GM19452 (cell line): ENCODE results near the gene ARSI.

Experiments
- ATAC-seq: cut with Tn5 transposase; IDR thresholded peaks from one replicate; pipeline ENCODE4 v1.9.1; 2021; ENCODE audit not compliant: unreplicated experiment

ARSI gene

DNA sequence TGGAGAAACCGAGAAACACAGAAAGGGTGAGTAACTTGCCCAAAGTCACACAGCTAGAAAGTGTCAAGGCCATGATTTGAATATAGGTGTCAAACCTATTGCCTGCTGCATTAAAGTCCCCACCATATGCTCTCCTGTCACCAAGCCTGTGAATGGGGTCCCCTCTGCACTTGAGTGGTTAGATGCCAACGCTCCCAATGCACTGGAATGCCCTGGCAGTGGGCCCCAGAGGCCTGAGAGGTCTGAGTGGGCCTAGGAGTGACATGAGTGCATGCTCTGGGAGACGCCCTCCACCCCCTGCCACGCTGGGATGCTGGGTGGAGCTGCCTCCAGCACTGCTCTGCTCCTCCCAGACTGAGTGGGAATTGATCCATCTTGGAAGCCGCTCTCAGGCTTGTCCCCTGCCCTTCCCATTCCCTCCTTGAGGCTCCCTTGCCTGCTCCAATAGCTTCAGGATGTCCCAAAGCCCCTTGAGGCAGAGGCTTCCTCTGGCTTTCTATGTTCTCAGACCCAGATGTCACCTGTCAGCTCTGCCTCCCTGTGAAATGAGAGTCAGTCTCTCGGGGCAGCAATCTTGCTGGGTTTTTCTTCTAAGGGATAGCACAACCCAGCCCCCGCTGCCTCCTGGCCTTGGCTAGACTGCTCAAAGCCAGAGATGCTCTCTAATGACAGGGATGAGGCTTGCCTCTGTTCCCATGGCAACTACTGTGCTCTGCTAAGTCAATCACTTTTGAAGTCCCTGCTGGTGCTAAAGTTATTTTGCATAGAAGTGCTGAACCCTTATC lies 6.6 kb upstream of the ARSI start:
- no peak for ATAC-seq

DNA sequence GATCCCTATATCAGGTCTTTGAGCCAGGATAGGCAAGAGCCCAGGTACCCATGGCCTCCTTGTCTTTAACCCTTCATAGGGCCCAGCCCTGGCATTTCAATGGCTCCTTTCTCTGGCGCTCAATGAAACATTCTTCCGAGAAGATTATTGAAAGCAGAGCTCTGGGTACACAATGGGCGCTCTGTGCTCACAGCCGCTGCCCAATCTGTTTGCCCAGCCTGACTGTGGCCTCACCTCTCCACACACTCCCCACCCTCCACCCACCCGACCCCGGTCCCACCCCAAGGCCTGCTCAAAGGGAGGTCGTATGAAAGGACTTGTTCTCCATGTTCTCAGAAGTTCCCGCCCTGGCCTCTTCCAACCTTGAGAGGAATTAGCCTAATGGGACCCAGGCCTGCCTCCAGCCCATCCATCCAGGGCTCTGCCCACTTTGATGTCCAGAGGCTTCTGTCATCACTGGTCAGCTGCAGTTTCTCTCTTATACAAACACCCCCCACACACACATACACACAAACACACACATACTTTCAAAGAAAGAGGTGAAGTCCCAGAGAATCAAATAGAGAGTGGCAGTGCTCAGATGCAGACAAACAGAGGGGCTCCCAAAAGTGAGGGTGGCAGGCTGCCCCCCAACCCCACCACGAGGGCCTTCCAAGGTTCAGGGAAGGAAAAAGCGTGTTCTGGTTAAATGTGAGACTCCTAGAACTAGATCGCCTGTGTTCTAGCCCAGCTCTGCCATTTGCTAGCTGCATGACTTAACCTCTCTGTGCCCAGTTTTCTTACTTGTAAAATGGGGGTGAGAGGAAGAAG lies 5.1 kb upstream of the ARSI start:
- ATAC-seq, result no peak

DNA sequence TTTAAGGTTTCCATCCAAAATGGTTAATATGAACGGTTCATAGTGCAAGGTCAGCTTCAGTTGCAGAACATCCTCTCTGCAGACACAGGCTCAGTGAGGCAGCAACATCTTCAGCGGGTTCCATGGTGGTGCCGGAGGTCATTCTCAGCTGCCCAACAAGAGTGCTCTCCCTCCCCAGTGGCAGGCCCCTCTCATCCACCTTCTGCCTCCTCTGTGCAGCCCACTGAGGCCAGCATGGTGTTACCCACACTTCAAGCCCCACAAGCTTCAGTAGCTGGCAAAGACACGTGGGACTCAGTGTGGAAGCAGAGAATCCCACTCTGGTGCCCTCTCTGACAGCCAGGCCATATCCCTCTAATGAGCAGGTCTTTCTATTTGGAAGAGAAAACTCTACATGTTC lies 4.1 kb upstream of the ARSI start:
- no peak for ATAC-seq

DNA sequence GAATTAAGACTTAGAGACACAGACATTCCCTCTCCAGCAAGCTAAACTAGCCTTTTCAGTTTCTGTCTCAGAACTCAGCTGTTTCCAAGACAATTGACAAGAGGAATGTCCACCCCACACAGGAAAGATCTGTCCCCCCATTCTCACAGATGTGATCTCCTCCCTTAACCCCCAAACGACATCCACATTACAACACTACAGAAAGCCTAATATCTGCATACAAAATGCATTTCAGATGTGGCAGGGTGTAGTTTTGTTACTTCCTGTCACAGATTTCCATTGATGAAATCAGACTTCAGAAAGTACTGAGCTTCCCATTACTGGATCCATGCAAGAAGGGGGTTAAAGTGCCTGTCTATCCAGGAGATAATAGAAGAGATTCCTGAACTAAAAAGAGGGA lies 2.9 kb upstream of the ARSI start:
- no peak for ATAC-seq

DNA sequence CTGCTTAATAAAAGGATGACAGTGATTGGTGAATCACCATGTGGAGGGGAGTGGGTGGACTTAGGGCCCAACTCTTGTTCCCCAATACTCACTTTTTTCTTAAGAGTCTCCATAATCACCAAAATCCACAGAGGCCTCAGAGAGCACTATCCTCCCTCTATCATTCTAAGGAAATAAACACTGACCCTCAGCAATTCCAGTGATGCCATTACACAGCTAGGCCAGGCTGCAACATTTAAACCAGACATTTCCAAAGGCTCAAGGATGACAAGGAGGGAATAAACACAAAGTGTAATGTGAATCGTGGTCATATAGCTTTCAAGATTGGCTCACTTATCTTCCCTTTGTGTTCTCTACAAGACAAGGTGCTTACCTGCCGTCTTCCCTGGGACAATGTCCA lies 2.4 kb upstream of the ARSI start:
- ATAC-seq, result no peak

DNA sequence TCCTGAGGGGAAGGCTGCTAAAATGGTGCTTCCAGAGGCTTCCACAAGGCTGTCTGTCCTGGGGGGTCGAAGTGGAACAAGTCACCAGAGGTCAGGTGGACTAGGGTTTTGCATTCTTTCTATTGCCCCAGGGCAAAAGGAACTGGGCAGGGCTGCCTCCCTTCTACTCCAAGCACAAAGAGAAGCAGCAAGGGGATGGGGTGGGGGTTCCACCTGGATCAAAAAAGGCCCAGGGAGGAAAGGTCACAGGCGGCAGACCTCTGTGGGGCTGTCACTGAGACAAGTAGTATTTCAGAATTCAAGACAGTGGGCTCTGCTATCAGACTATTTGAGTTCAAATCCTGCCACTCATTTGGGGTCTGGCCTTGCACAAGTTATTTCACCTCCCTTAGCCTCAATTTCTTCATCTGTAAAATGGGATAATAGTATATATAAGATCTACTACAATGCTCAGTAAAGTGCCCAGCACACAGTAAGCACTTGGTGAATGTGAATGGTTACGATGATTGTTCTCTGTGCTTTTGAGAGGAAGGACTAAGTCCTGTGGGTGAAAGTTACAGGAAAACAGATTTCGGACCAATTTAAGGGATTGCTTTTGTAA lies 1.9 kb upstream of the ARSI start:
- ATAC-seq, result no peak

DNA sequence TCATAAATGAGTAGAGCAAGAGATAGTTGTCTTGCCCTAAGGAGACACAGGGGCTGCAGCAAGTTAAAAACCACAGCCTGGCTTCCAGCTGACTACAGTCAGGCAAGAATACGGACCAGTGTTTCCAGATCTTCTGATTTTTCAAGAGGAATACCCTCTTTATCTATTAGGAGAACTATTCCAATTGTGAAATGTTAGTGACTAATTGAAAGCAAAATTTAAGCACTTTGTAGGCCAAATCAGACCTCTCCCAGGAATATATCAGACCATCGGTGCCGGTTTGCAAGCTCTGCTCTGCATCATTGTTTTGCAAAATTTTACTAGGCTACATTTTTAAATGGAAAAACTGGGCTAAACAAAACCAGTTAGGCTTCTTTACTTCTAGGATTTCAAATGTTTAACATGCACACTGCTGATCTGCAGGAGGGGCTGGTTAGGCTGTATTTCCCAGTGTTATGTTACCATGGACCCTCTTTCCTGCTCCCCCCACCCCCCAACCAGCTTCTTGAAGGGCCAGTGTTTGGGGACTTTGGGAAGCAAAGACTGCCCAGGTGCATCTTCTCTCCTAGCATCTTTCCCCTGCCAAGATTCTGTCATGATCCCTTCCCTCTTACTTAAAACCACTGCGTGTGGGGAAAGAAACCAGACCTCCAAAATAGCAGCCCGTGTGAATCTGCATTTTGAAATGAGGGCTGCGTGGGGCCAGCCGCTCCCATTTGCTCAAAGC lies 1.1 kb upstream of the ARSI start:
- ATAC-seq, result no peak

DNA sequence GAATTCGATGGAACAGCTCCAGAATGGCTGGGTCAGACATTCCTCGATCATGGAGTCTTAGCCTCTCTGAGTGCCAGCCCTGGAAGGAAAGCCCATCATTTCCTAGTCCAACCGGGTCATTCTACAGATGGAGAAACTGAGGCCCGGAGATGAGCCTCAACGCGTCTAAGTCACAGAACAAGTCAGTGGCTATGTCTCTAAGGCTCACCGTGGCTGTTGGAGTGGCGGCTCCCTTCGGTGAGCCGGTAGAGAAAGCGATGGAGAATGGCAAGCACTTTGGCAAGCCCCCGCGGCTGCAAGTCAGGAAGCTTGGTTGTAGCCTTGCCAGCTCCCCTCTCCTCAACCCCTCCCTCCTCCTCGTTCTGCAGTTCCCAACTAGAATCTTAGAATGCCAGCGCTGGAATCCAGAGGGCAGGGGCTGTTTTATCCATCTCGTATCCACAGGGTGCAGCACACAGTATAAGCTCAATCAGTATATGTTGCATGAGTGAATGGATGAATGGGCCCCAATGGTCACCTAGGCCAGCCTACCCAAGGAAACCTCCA lies 438 bp upstream of the ARSI start:
- ATAC-seq, result no peak

DNA sequence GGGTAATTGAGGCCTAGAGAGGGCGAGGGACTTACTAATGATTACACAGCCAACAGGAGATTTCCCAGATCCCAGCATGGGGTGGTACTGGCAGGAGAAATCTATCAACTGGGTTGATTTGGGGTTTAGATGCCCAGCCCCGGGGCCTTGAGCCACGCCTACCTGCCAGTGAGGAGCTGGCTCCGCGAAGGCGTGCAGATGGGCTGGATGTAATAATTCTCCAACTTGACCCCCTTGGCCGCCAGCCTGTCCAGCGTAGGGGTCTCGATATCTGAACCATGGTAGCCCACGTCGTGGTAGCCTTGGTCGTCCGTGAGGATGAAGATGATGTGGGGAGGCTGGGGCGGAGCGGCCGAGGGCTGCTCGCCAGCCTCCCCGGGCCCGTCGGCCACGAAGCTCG lies 804 bp downstream of the ARSI start:
- no peak for ATAC-seq

DNA sequence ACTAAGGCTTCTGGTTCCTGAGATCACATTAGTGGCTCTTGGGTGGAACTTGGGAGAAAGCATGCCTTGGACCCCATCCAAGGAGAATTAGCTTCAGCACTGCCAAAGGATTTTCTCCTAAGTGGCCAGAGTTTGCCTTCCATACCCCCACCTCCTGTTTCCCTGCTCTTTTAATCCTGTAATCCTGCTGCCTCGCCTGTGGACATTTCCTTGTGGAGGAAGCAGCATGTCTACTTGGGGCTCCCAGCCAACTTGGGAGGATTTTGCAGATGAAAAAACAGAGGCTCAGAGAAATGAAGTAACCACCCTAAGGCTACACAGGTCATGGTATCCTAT lies 1.6 kb downstream of the ARSI start:
- no peak for ATAC-seq

DNA sequence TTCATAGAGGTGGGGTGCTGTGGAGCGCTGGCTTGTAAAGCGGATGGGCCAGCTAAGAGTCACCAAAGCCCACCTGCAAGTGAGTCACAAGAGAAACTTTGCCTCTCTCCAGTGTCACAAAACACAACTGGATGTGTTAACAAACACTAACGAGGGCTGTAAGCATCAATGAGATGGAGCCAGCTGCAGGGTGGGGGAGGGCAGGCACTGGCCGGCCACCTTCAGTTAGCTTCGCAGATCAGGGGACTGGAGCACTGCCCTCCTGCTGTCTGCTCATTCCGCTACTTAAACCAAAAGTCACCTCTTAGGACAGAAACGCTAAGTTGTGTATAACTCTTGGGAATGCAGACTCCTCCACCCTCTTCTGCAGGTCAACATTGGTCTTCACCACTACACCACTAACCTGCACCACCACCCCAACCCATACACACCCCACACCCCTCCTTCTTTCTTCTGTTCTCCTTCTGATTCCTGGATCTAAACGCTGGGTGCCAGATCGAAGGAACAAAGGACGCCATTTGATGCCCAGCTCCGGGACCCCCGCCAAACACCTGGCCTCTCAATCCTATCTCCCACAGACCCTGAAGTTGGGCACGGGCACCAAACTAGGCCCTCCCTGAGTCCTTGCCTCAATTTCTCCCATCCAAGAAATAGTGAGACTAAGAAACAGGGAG lies 2.1 kb downstream of the ARSI start:
- ATAC-seq, result no peak

DNA sequence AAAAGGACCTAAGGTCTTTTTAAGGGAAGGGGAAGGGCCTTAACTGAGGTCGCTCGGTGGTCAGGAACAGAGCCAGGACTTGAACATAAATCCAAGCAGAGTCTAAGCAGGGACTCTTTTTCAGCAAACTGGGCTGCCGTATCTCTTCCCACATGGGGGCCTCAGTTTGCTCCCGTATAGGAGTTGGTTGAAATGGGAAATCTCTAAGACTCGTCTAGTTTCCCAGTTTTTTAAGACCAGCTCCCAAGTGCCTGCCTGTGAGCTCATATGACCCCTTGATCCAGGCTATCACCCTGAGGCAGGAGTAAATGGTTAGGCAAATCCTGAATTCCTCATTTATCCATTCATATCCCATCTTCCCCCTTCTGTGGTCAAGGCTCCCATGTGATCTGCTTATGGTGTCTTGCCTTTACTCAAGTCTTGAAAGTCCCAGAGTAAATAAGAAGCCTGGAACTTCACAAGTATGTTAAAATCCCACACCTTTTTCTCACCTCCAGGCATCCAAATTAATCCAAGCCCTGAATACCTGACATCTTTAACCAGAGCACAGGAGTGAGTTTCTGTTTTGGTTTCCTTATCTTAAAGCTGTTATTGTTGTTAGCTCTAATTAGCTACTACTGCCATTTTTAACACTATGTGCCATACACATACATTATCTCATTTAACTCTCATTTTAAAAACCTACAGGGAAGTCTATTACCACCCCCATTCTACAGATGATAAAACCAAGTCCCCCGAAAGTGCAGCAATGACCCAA lies 3.0 kb downstream of the ARSI start:
- no peak for ATAC-seq

DNA sequence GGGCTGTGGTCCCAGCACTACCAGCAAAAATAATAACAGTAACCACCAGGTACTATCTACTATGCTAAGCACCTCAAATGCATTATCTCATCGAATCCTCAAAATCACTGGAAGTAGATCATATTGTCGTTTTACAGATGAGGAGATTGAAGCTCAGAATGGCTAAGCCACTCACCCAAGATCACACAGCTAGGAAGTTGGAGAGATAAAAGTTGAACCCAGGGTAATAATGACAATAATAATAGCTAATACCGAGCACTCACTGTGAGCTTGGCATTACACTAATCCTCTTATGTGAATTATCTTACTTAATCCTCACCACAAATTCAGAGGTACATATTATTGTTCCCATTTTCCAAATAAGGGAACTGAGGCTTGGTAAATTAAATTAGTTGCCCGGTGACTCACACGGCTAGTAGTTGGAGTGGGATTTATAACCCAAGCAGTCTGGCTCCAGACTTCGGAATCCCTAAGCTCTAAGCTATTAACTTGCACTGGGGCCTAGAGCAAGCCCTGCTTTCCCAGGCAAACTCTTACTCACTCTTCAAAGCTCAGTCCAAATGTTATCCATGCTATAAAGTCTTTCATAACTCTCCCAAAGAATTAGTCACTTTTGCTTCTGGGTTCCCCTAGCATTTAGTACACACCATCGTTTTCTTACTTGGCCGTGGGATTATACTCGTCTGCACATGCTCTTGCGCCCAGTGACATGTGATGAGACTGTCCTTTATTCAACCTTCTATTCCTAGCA lies 3.8 kb downstream of the ARSI start:
- no peak for ATAC-seq

DNA sequence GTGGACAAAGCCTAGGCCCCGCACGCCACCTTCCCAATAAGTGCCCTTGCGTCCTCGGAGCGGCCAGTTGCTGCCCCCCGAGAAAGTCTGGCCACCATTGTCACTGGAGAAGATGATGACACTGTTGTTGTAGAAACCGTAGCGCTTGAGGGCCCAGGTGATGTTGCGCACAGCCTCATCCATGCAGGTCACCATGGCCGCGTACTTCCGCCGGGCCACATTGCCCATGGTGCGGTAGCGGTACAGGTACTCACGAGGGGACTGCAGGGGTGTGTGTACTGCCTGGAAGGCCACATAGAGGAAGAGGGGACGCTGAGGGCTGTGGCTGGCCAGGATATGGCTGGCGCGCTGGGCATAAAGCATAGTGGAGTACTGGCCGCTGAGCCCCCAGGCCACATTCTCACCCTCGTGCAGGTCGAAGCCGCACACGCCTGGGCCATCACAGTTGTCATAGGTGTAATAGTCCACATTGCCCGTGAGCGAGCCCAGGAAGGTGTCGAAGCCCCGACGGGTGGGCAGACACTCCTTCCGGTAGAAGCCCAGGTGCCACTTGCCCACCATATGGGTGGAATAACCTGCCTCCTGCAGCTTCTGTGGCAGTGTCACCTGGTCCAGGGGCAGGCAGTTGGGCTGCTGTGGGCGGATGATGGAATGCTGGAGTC lies 4.6 kb downstream of the ARSI start:
- no peak for ATAC-seq

DNA sequence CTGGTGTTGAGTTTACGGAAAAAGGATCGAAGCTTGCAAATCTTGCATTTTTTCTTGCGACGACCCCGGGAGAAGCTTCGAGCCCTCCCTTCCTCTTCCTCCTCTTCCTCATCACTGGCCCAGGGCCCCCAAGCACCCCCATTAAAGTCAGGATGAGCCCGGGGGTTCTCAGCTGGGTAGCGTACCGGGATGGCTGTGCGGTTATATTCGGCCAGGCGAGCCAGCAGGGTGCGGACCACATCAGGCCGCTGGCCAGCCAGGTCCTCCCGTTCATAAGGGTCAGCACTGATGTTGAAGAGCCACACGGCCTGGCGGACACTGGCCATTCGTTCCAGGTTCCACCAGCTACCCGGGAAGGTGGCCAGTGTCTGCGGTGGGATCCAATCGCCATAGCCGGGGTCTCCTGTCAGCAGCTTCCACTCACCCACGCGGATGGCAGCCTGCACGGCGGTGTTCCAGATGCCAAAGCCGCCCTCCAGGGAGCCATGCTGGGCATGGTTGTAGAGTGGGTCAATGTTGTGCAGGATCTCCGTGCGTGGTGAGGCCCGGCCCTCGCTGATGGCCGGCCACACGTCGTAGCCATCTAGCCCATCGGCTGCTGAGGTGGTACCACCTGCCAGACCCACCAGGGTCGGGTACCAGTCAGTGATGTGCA lies 5.3 kb downstream of the ARSI start:
- no peak for ATAC-seq

DNA sequence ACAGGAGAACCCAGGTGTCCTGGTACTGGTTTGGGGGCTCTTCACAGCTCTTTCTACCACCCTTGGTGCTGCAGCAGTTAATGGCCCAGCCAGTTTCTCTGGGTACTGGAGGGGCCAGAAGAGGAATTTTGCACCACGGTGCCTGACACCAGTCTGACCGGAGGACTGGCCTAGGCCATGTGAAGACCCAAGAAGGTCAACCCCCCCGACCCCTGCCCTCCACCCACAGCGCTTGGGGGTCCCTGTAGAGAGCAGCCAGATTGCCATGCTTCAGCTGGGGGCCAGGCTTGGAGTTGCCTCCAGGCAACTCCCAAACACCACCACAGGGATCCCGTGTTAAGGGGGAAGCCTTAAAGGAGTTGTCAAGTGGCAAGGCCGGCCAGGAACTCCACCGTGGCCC lies 6.2 kb downstream of the ARSI start:
- ATAC-seq, result no peak

DNA sequence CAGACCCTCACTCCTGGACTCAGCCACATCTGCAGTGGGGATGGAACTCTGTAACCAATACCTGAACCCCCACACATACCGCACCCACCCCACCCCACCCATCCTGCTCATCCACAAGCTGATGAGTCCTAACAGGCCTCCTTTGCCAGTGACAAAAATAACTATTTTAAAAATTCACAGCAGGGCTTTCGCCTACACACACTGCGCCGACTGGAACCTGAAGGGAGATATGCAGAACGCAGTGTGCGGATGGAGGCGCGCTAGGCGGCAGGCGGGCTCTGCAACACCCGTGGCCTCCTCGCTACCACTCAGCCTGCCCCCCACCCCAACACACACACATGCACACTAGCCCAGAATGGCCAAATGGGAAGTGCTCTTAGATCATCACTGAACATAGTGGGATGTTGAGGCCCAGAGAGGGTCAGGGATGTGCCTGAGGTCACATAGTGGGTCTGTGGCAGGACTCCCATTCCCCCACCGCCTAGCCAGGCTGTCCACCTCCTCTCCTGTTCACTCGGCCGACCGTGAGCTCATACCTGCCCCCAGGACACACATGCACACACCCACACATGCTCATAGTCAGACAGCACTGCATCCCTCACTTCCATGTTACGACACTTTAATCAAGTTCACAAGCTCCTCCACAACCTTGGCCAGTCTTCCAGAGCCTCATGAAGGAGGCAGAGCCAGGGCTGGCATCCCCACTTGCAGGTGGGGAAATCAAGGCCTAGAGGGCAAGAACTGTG lies 6.8 kb downstream of the ARSI start:
- ATAC-seq, result no peak
